Transverse colon (tissue), 3 donors: Measurements from ENCODE around the gene LRPPRC.

ENCODE experiments used
- POLR2A ChIP-seq: fragments of 450-650 bp; IDR thresholded peaks from one replicate; pipeline ENCODE4 v1.6.1; 2016; ENCODE audit warnings: antibody characterized with exemption, mild to moderate bottlenecking, moderate library complexity
- POLR2AphosphoS5 ChIP-seq, 3 donors: sonication (generic); formaldehyde crosslinking; IDR thresholded peaks; one replicate each; pipeline ENCODE4 v1.6.1; 2016; ENCODE audit warnings: antibody characterized with exemption in 3 of 3

- TF ChIP-seq POLR2A = no peak
- TF ChIP-seq POLR2AphosphoS5 (IDR thresholded peaks at IDR 0.05) = no peak
Measured at GRCh38 chr2:43899589-43899988, 96.2 kb downstream of the LRPPRC start.
